Small intestine (tissue), 7 donors: Measurements from ENCODE around the gene DCAF7. TPM values are rescaled to one million over a fixed set of nuclear protein-coding genes. Genes with fewer than 3 reads are reported as not detected.

Source experiments
- DNase-seq, 2 donors: peaks; one replicate each; pipeline versions ENCODE4 v3.0.0 to v3.0.0-alpha.2; 2013
- FAIRE-seq: peaks from 2 replicates; lab custom pipeline; 2012; peaks lifted over from hg19 to GRCh38; lab: Jason Lieb, UNC
- H3K27ac ChIP-seq, 3 donors: one replicate each; pipeline ENCODE4 v1.5.1; 2013; ENCODE audit warnings: low read length in 2 of 3, mild to moderate bottlenecking in 2 of 3, control low read depth in 1 of 3, inconsistent platforms in 1 of 3, low read depth in 1 of 3, moderate library complexity in 1 of 3
- H3K27me3 ChIP-seq, 3 donors: one replicate each; pipeline ENCODE4 v1.6.1; 2013; ENCODE audit warnings: low read length in 3 of 3, inconsistent platforms in 1 of 3; ENCODE audit not compliant: control insufficient read depth in 3 of 3, insufficient read depth in 3 of 3
- H3K36me3 ChIP-seq, 3 donors: one replicate each; pipeline ENCODE4 v1.6.1; 2013; ENCODE audit warnings: low read length in 3 of 3, inconsistent platforms in 1 of 3, low read depth in 1 of 3, mild to moderate bottlenecking in 1 of 3, moderate library complexity in 1 of 3; ENCODE audit not compliant: control insufficient read depth in 3 of 3, insufficient read depth in 2 of 3
- H3K4me1 ChIP-seq, 3 donors: one replicate each; pipeline ENCODE4 v1.6.1; 2013; ENCODE audit warnings: low read length in 2 of 3, inconsistent platforms in 1 of 3, low read depth in 1 of 3, mild to moderate bottlenecking in 1 of 3, moderate library complexity in 1 of 3; ENCODE audit not compliant: control insufficient read depth in 3 of 3, insufficient read depth in 2 of 3
- H3K4me3 ChIP-seq, 3 donors: one replicate each; pipeline ENCODE4 v1.5.1; 2013; ENCODE audit warnings: low read length in 3 of 3, control low read depth in 1 of 3, inconsistent platforms in 1 of 3, low read depth in 1 of 3, mild to moderate bottlenecking in 1 of 3, moderate library complexity in 1 of 3
- H3K9me3 ChIP-seq, 2 donors: one replicate each; pipeline ENCODE4 v1.6.1; 2013; ENCODE audit warnings: low read depth in 1 of 2, low read length in 1 of 2; ENCODE audit not compliant: control insufficient read depth in 2 of 2, insufficient read depth in 1 of 2
- WGBS, 3 donors: extraction: QIAGEN DNeasy Blood & Tissue Kit; methylation state at CpG; one replicate each; pipeline ENCODE4 v1.1.7; 2013; 5-methylcytosine and 5-hydroxymethylcytosine counted together
- polyA plus RNA-seq, 4 donors: library from polyadenylated mRNA; stranded (reverse) in 3 of 4; unstranded in 1 of 4; fragments of 200-250 nt in 3 of 4; fragments of 120-200 nt in 1 of 4; gene quantifications; one replicate each; pipeline versions ENCODE4 v1.2.1 to v1.2.3, GENCODE V29; 2013
- donor health status: healthy with polysubstance abuse.
- donor health status: control.
- donor health status: control.
- donor health status: Bipolar disorder and iron deficiency.
- donor health status: healthy.

The DCAF7 gene
- polyA plus RNA-seq, 4 donors, result 18.4 to 87.6 (median 27.7) TPM

DNA sequence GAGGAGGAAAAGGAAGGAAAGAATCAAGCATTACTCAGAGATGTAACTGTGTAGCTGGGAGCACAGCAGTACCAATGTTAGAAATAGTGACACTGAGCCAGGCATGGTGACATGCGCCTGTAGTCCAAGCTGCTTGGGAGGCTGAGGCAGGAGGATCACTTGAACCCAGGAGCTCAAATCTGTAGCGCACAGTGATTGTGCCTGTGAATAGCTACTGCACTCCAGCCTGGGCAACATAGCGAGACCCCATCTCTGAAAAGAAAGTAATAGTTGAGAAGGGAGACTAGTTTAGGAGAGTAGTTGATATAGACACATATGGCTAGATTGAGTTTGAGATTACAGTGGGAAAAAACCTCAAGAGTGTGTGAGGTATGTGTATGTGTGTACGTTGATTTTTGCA is 89.8 kb downstream of the DCAF7 start:
- DNase-seq (no peak), FAIRE-seq (no peak)
- peaks cover 3 to 14% (median 10%) of the 10 kb centered on the region in 3 donors for H3K36me3 ChIP-seq
- H3K4me3 ChIP-seq, result no peak overlapping the region
- H3K4me1 ChIP-seq, result no peaks in the 10 kb centered on the region
- H3K27ac ChIP-seq, result no peak overlapping the region
- H3K27me3 ChIP-seq, result no peaks in the 10 kb centered on the region
- WGBS, 3 donors, result 88 to 98% (median 98%) methylated on average over 4 of the region's 4 CpGs
- H3K9me3 ChIP-seq, result no peaks in the 10 kb centered on the region

DNA sequence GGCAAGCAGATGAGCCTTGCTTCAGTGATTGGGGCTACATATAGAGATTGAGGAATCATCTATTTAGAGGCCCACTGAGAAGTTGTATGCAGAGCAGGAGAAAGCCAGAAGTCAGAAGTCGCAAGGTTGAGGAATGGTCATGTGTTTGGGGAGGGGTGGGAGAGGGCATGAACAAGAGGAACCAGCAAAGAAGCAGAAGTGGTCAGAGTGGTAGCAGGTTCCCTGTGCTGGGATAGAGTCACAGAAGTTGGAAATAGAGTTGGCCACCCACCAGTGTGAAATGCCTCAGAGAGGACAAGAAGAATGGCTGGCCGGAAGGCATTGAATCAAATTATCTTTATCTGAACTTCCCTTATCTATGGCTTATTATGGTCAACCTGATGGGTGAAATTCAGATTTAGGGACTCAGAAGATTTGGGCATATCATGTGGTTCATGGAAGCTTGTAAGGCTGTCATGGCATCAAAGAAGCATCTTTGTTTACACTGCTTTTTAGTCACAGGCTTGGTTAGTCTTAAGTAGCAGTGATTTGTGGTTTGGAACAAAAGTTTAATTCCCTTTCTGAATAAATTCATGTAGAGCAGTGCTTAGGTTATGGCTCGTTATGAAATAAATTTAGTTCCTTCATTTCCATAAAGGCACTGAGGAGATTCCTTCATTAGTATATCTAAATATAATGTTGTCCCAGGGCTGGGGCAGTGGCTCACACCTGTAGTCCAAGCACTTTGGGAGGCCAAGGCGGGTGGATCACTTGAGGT is 91.6 kb downstream of the DCAF7 start:
- WGBS, 3 donors, result 87 to 98% (median 96%) methylated on average over 4 of the region's 4 CpGs
- Histone ChIP-seq H3K36me3 (peaks cover 0 to 10% (median 6%) of the 10 kb centered on the region in 3 donors), H3K27ac (no peak overlapping the region), H3K4me3 (no peak overlapping the region), H3K4me1 (no peaks in the 10 kb centered on the region), H3K9me3 (no peaks in the 10 kb centered on the region), H3K27me3 (no peaks in the 10 kb centered on the region)
- DNase-seq (no peak), FAIRE-seq (no peak)

Other genes with a start within 250 kb of the DCAF7 start
- 10 to 100 TPM; 18.4 to 60.2 (median 34.3) TPM for gene CYB561, start 104.2 kb upstream of the DCAF7 start, polyA plus RNA-seq
- 100 to 1,000 TPM in 3 of 4 donors, 10 to 100 TPM in 1; 49.6 to 216 (median 161) TPM for gene ACE, start 73.4 kb upstream of the DCAF7 start, polyA plus RNA-seq
- gene KCNH6, start 27.1 kb upstream of the DCAF7 start, polyA plus RNA-seq, result 1 to 10 TPM in 2 of 4 donors, under 1 TPM in 2; 0.43 to 8.0 (median 0.76) TPM
- 10 to 100 TPM; 24.1 to 48.8 (median 32.5) TPM for gene TACO1, start 50.4 kb downstream of the DCAF7 start, polyA plus RNA-seq
- gene MAP3K3, start 71.9 kb downstream of the DCAF7 start, polyA plus RNA-seq, result 10 to 100 TPM in 3 of 4 donors, 1 to 10 TPM in 1; 8.1 to 17.1 (median 11.1) TPM
- gene LIMD2, start 149.6 kb downstream of the DCAF7 start, polyA plus RNA-seq, result 10 to 100 TPM in 3 of 4 donors, 1 to 10 TPM in 1; 2.0 to 14.7 (median 12.5) TPM
- 10 to 100 TPM in 3 of 4 donors, 1 to 10 TPM in 1; 8.1 to 35.2 (median 13.3) TPM for gene STRADA, start 191.3 kb downstream of the DCAF7 start, polyA plus RNA-seq
- gene CCDC47, start 223.1 kb downstream of the DCAF7 start, polyA plus RNA-seq, result 100 to 1,000 TPM in 1 of 4 donors, 10 to 100 TPM in 3; 19.5 to 113 (median 60.1) TPM
- 100 to 1,000 TPM in 1 of 4 donors, 10 to 100 TPM in 3; 43.5 to 128 (median 51.6) TPM for gene DDX42, start 223.7 kb downstream of the DCAF7 start, polyA plus RNA-seq